Occipital lobe (tissue), 2 donors: ENCODE data around the gene TMEM53. TPM values are rescaled to one million over a fixed set of nuclear protein-coding genes. Genes with fewer than 3 reads are reported as not detected.

Experiments
- DNase-seq: peaks from one replicate; lab custom pipeline; 2025; lab: John Stamatoyannopoulos, UW
- total RNA-seq: library from RNA; depleted of rRNA; stranded (reverse); fragments of >200 nt; gene quantifications from one replicate; pipeline ENCODE4 v1.2.3, GENCODE V29; 2014

TMEM53 gene
- total RNA-seq, 1 donor from 2014 or later: 3.7 TPM

GRCh38 chr1:44631647-44632539 is 42.4 kb downstream of the TMEM53 start:
- peak; percentile 83 for DNase-seq

GRCh38 chr1:44631333-44631646 is 43.0 kb downstream of the TMEM53 start:
- no peak for DNase-seq

- DNase-seq: no peak
These were observed 44.2 kb downstream of the TMEM53 start for GRCh38 chr1:44630116-44630515.

GRCh38 chr1:44628962-44629756 is 45.1 kb downstream of the TMEM53 start:
- no peak for DNase-seq

GRCh38 chr1:44625348-44625747 is 48.9 kb downstream of the TMEM53 start:
- no peak for DNase-seq

GRCh38 chr1:44624268-44624901 is 49.9 kb downstream of the TMEM53 start:
- no peak for DNase-seq

GRCh38 chr1:44621841-44622286 is 52.4 kb downstream of the TMEM53 start:
- no peak for DNase-seq

GRCh38 chr1:44620072-44620471 is 54.2 kb downstream of the TMEM53 start:
- no peak for DNase-seq

- DNase-seq: no peak
These were observed 54.9 kb downstream of the TMEM53 start for GRCh38 chr1:44619261-44619900.

- DNase-seq: no peak
These were observed 56.6 kb downstream of the TMEM53 start for GRCh38 chr1:44617703-44618029.

- DNase-seq: no peak
These were observed 57.1 kb downstream of the TMEM53 start for GRCh38 chr1:44616991-44617702.

GRCh38 chr1:44616284-44616990 is 57.8 kb downstream of the TMEM53 start:
- no peak for DNase-seq

- DNase-seq: no peak
These were observed 60.3 kb downstream of the TMEM53 start for GRCh38 chr1:44613941-44614340.

- DNase-seq: no peak
These were observed 62.4 kb downstream of the TMEM53 start for GRCh38 chr1:44611866-44612265.

GRCh38 chr1:44611419-44611818 is 62.9 kb downstream of the TMEM53 start:
- DNase-seq: no peak

- no peak for DNase-seq
These were observed 63.6 kb downstream of the TMEM53 start for GRCh38 chr1:44610527-44611148.

GRCh38 chr1:44609768-44610526 is 64.3 kb downstream of the TMEM53 start:
- no peak for DNase-seq

- DNase-seq: no peak
These were observed 64.9 kb downstream of the TMEM53 start for GRCh38 chr1:44609412-44609767.

GRCh38 chr1:44608141-44608540 is 66.1 kb downstream of the TMEM53 start:
- no peak for DNase-seq
